ENCODE results near the gene OTOL1. TPM values are rescaled to one million over a fixed set of nuclear protein-coding genes. Genes with fewer than 3 reads are reported as not detected.
"Not testable (repeated sequence)": the region's sequence is repeated elsewhere in the genome, so short reads cannot be mapped to it uniquely, and the experiment has no call there.

OTOL1 gene
- total and polyA plus RNA-seq, 8 donors: not detected

GRCh38 chr3:161475905-161476304, 20.7 kb upstream of the OTOL1 start:
- Histone ChIP-seq H3K9me3 (no peaks in the 10 kb centered on the region), H3K4me3 (no peak overlapping the region), H3K27me3 (no peaks in the 10 kb centered on the region), H3K4me1 (no peaks in the 10 kb centered on the region), H3K36me3 (no peaks in the 10 kb centered on the region), H3K27ac (no peak overlapping the region)
- intact Hi-C loops (cut with DNase I): no loop called here
- ATAC-seq (peak in 1 of 4 donors; percentile 54), FAIRE-seq (no peak), DNase-seq (no peak)
- no peak for TF ChIP-seq CTCF (IDR thresholded peaks at IDR 0.05)

- Histone ChIP-seq H3K4me1 (no peaks in the 10 kb centered on the region), H3K27me3 (no peaks in the 10 kb centered on the region), H3K36me3 (no peaks in the 10 kb centered on the region), H3K9me3 (no peaks in the 10 kb centered on the region), H3K4me3 (no peak overlapping the region), H3K27ac (no peak overlapping the region)
- no peak for DNase-seq
- no peak for FAIRE-seq
- ATAC-seq: no peak
- 76 to 84% methylated on average over 1 of the region's 1 CpG for WGBS, 2 donors
- TF ChIP-seq CTCF (IDR thresholded peaks at IDR 0.05): no peak
- intact Hi-C loops (cut with DNase I): no loop called here
Measured at GRCh38 chr3:161484226-161484625, 12.4 kb upstream of the OTOL1 start.

GRCh38 chr3:161488284-161488683, 8.3 kb upstream of the OTOL1 start:
- H3K36me3 ChIP-seq; H3K9me3 ChIP-seq; H3K4me1 ChIP-seq; FAIRE-seq; H3K4me3 ChIP-seq; intact Hi-C loops (cut with DNase I); H3K27me3 ChIP-seq; DNase-seq; H3K27ac ChIP-seq: not testable (repeated sequence)
- peak in 2 of 4 donors; percentile 21 to 40 for ATAC-seq
- WGBS, 2 donors: 10 to 33% methylated on average over 1 of the region's 1 CpG

- H3K27me3 ChIP-seq: no peaks in the 10 kb centered on the region
- no peaks in the 10 kb centered on the region for H3K9me3 ChIP-seq
- intact Hi-C loops (cut with DNase I): no loop called here
- no peaks in the 10 kb centered on the region for H3K36me3 ChIP-seq
- DNase-seq (no peak), FAIRE-seq (no peak), ATAC-seq (peak in 1 of 4 donors; percentile 60)
- no peak overlapping the region for H3K4me3 ChIP-seq
- no peaks in the 10 kb centered on the region for H3K4me1 ChIP-seq
- no peak overlapping the region for H3K27ac ChIP-seq
- TF ChIP-seq CTCF (IDR thresholded peaks at IDR 0.05): no peak
Measured at GRCh38 chr3:161489395-161489794, 7.2 kb upstream of the OTOL1 start.

GRCh38 chr3:161490845-161491244, 5.8 kb upstream of the OTOL1 start:
- FAIRE-seq; H3K9me3 ChIP-seq; intact Hi-C loops (cut with DNase I); H3K27ac ChIP-seq; H3K27me3 ChIP-seq; DNase-seq; H3K36me3 ChIP-seq; H3K4me3 ChIP-seq; H3K4me1 ChIP-seq: not testable (repeated sequence)
- ATAC-seq: peak in 1 of 4 donors; percentile 34
- WGBS, 2 donors: 31 to 33% methylated on average over 1 of the region's 1 CpG

- intact Hi-C loops (cut with DNase I): no loop called here
- TF ChIP-seq CTCF (IDR thresholded peaks at IDR 0.05): no peak
- no peak for ATAC-seq
- FAIRE-seq: no peak
- H3K4me3 ChIP-seq: no peak overlapping the region
- no peaks in the 10 kb centered on the region for H3K27me3 ChIP-seq
- DNase-seq: no peak
- no peaks in the 10 kb centered on the region for H3K4me1 ChIP-seq
- H3K9me3 ChIP-seq: no peaks in the 10 kb centered on the region
- 34 to 37% methylated on average over 2 of the region's 2 CpGs for WGBS, 2 donors
- no peaks in the 10 kb centered on the region for H3K36me3 ChIP-seq
- no peak overlapping the region for H3K27ac ChIP-seq
Measured at GRCh38 chr3:161498259-161498921, 1.8 kb downstream of the OTOL1 start.

Measured in pancreas (tissue), 10 donors.